Putamen (tissue), 1 donor: ENCODE measurements around the gene JAZF1.

Source experiments
- DNase-seq: peaks from one replicate; pipeline ENCODE4 v3.0.0-alpha.2; 2016; ENCODE audit warnings: low spot score

Gene JAZF1

DNA sequence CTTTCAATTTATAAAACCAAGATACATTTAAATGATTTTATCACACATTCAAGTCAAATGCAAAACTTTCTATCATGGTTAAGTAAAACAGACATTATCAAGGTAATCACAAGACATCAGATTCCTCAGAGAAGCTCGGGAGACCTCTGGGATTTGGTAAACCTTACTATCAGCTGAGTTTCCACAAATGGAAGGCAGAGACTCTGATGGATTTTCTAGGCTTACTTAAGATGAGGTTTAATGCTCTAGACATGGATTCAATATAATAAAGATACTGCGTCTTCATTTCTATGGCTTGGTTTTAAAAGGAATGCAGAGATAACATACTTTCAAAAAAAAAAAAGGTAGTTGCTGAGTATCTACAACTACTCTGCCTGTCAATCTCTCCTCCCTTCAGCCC is 171.7 kb downstream of the JAZF1 start:
- no peak for DNase-seq

GRCh38 chr7:28008171-28008570 is 172.4 kb downstream of the JAZF1 start:
- peak; percentile 64 for DNase-seq

DNA sequence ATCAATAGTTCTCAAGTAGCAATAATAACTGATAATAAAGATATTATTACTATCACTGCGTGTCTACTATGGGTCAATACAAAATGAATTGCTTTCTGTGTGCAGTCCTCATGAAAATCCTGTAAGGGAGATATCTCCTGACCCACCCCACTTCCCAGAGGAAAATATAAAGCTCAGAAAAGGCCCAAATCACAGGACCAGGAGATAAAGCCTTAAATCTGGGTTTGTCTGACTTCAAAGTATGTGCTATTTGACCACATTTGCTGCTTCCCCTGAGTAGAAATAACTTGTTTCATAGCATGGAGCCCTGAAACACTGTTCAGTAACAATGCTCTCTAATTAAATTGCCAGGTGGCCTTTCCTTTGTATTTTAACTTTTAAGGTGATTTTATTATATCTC is 174.1 kb downstream of the JAZF1 start:
- no peak for DNase-seq

DNA sequence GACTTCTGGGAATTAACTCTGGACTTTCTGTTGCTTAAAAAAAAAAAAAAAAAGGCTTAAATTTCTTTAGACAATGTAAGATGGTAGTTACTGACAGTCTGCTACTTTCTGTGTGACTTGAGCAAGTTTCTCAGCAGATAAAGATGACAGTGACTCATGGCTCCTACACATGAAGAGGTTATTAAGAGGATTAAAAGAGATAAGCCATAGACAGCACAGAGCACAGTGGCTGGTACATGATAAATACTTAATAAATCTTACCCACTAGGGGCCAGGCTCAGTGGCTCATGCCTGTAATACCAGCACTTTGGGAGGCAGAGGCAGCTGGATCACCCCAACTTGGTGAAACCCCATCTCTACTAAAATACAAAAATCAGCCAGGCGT is 174.8 kb downstream of the JAZF1 start:
- no peak for DNase-seq

DNA sequence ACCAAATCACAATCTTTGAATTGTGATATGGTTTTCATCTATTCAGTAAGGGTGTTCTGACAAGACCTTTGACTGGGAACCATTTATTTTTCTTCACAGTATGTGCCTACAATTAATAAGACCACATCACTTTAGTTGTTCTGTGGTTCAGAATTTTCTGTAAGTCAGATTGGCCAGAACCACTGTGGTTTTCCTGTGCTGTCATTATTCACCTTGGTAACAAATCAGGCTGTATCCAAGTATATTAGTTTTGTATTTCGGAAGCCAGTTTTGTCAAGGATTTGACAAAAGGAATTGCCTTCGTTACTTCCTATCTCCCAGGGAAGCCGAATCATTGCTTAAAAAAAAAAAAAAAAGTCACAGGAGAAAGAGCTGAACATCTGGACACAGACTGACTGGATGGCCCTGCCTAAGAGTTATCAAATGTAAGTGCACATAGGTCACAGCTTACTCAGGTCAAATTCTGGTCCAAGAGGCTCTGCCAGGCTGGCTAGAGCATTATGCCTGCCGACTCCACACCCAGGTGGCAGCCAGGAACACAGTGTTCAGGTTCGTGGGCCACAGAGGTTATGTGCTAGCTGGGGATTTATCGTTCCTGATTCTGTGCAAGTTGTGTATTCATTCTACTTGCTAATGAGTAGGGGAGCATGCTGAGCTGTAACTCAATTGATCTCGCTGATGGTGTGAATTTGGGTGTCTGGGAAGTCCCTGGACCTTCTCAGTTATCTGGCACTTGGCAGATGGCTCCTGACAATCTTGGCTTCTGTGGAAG is 175.3 kb downstream of the JAZF1 start:
- DNase-seq, result no peak

GRCh38 chr7:28003408-28003807 is 177.2 kb downstream of the JAZF1 start:
- peak; percentile 61 for DNase-seq

DNA sequence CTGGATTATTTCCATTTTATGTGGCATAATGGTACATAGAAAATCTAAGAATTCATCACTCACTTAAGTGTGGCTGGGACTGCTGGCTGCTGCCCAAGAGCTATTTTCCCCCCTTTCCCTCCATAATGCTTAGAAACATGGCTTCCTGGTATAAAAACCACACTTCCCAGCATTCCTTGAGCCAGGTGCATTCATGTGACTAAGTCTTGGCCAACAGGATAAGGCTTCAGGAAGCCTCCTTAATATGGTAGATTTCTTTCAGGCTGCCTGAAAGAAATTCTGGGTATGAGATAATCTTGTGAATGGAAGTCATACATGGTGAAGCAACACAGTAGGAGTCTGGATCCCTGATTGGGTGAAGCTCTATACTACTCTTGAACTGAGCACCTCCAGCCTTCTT is 178.0 kb downstream of the JAZF1 start:
- DNase-seq, result no peak

DNA sequence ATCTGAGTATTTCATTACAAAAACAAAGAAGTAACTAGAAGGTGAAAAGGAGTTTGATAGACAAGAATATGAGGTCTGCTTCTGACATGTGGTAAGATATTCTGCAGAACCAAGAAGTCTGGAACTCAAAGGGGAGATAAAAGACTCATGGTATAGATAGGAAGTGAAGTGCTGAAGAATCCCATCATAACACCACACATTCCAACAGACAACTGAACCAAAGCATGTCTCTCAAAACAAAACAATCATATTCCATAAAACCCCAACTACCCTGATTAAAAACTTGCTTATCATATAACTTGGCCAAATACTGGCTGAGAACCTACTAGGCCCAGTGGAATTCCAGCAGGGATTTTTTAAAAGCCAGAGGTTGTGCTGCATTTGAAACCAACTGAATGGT is 178.7 kb downstream of the JAZF1 start:
- DNase-seq, result no peak

- no peak for DNase-seq
Observed at GRCh38 chr7:27999829-28000228, 180.8 kb downstream of the JAZF1 start.

GRCh38 chr7:27998382-27998781 is 182.2 kb downstream of the JAZF1 start:
- no peak for DNase-seq

- DNase-seq, result no peak
Observed at GRCh38 chr7:27997188-27997707, 183.3 kb downstream of the JAZF1 start.

GRCh38 chr7:27996141-27996540 is 184.5 kb downstream of the JAZF1 start:
- DNase-seq, result no peak

GRCh38 chr7:27995228-27995627 is 185.4 kb downstream of the JAZF1 start:
- DNase-seq, result no peak

GRCh38 chr7:27994639-27995038 is 186.0 kb downstream of the JAZF1 start:
- DNase-seq, result no peak

DNA sequence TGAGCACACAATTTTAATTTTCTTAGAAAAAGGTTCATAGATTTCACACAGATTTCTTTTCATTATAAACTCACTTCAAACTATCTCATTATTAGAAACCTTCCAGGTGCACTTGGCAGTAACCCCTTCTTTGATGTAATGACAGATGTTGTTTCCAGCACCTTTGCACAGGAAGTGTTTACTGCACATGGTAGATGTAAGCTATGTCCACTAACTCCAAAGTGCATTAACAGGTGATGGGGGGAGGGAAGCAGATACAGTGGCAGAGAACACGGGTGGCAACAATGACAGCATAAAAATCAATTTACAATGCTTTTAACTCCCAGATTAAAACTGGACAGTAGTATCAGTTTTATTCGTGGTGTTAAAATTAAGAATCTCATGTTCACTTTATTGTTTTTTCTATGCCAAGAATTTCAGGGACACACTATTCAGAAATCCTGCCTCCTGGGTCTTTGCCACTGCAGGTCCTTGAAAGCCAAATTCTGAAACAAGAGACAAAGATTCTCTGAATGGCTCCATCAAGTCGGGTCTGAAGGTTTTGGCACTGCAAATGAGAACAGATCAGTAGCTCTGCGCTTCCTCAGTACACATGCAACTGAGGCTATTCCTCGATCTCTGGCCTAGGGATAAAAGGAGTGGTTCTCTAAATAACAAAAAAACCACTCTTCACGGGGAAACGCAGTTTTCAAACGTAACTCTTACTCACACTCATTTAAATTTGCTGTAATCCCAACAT is 187.7 kb downstream of the JAZF1 start:
- no peak for DNase-seq

GRCh38 chr7:27992097-27992496 is 188.5 kb downstream of the JAZF1 start:
- DNase-seq, result no peak

GRCh38 chr7:27991006-27991528 is 189.5 kb downstream of the JAZF1 start:
- no peak for DNase-seq

- DNase-seq, result no peak
Observed at GRCh38 chr7:27976531-27976930, 204.1 kb downstream of the JAZF1 start.

DNA sequence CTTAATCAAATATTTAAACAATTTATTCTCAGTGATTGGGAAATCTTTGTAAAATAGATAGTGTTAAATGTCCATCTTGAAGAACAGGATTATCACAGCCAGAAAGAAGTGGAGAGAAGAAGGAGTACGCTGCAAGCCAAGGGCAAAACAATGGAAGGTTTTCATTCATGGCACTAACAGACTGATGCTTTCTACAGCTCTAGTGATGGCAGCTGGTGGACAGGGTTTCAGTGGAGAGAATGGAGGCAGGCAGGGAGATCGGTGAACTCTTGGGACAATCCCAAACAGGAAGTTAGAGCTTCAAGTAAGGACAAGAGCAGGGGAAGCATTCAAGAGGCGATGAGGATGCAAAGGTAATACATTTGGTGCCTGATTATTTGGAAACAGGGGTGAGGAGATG is 207.0 kb downstream of the JAZF1 start:
- DNase-seq, result peak; percentile 48

DNA sequence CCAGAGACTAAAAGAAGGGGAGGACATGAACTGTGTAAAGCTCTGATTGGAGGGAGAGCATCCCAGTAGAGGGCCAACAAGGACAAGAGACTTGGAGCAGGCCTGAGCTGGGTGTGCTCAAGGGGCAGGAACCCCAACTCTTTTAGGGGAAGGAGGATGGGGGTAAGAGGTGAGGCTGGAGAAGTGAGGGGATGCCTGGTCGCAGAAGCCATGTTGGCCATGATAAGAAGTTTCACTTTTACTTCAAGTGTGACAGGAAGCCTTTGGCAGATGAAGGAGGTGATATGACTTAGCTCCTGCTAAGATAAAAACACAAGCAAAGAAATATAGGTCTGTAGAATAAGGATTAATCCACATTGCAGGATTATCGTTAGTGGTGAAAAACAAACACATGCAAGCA is 208.3 kb downstream of the JAZF1 start:
- no peak for DNase-seq

DNA sequence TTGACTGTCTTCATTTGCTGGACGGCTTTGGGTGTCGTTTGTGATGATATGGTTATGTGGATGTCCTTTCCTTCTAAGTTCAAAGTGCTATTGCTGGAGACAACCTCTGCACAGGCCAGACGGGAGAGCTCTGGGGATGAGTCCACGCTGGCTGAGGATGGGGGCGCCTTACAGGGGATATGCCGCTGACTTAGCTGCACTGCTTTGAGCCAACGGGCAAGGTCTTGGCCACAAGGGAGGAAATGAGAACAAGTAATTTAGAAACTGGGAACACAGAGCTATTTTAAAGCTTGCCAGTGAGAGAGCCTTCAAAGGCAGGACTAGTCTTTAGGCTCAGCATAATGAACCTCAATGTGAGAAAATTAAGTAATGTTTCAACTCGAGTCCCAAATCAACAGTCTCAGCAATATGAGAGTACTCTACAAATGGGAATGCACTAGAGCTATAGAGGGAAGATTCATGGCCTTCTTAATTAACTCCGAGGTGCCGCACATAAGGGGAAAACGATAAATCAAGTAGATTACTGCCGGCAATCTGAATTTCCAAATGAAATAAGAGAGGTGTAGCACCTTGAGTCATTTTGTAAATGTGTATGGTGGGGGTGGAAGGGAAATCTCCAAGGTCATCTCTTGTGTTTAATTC is 209.3 kb downstream of the JAZF1 start:
- DNase-seq, result no peak

GRCh38 chr7:27970350-27970749 is 210.2 kb downstream of the JAZF1 start:
- no peak for DNase-seq

GRCh38 chr7:27969346-27969745 is 211.2 kb downstream of the JAZF1 start:
- DNase-seq, result no peak
